Measurements from ENCODE around the gene ERBB4.

Gene ERBB4

GRCh38 chr2:212083492-212083891 is 455.1 kb downstream of the ERBB4 start:
- no peak for DNase-seq (ENCODE audit: low read depth in 2 of 2)

GRCh38 chr2:212078103-212078502 is 460.5 kb downstream of the ERBB4 start:
- DNase-seq (ENCODE audit: low read depth in 2 of 2): no peak

- no peak for DNase-seq (ENCODE audit: low read depth in 2 of 2)
Observed at GRCh38 chr2:212076456-212076855, 462.1 kb downstream of the ERBB4 start.

GRCh38 chr2:212073360-212073759 is 465.2 kb downstream of the ERBB4 start:
- no peak for DNase-seq (ENCODE audit: low read depth in 2 of 2)

- no peak for DNase-seq (ENCODE audit: low read depth in 2 of 2)
Observed at GRCh38 chr2:212066546-212066945, 472.1 kb downstream of the ERBB4 start.

GRCh38 chr2:212064318-212064717 is 474.3 kb downstream of the ERBB4 start:
- DNase-seq (ENCODE audit: low read depth in 2 of 2): no peak

- peak in 1 of 2 experiments; percentile 14 for DNase-seq (ENCODE audit: low read depth in 2 of 2)
Observed at GRCh38 chr2:212052412-212053159, 486.0 kb downstream of the ERBB4 start.

GRCh38 chr2:212050871-212051270 is 487.7 kb downstream of the ERBB4 start:
- DNase-seq (ENCODE audit: low read depth in 2 of 2): no peak

- no peak for DNase-seq (ENCODE audit: low read depth in 2 of 2)
Observed at GRCh38 chr2:212042562-212042961, 496.0 kb downstream of the ERBB4 start.

- DNase-seq (ENCODE audit: low read depth in 2 of 2): no peak
Observed at GRCh38 chr2:212037062-212037461, 501.5 kb downstream of the ERBB4 start.

GRCh38 chr2:212034841-212035585 is 503.6 kb downstream of the ERBB4 start:
- no peak for DNase-seq (ENCODE audit: low read depth in 2 of 2)

GRCh38 chr2:212033888-212034287 is 504.7 kb downstream of the ERBB4 start:
- DNase-seq (ENCODE audit: low read depth in 2 of 2): no peak

GRCh38 chr2:212032536-212033219 is 505.9 kb downstream of the ERBB4 start:
- no peak for DNase-seq (ENCODE audit: low read depth in 2 of 2)

GRCh38 chr2:212032032-212032431 is 506.6 kb downstream of the ERBB4 start:
- DNase-seq (ENCODE audit: low read depth in 2 of 2): peak; percentile 47 to 48

GRCh38 chr2:212030709-212031108 is 507.9 kb downstream of the ERBB4 start:
- DNase-seq (ENCODE audit: low read depth in 2 of 2): no peak

- DNase-seq (ENCODE audit: low read depth in 2 of 2): no peak
Observed at GRCh38 chr2:212028798-212029394, 509.7 kb downstream of the ERBB4 start.

- DNase-seq (ENCODE audit: low read depth in 2 of 2): peak in 1 of 2 experiments; percentile 13
Observed at GRCh38 chr2:212027681-212028628, 510.6 kb downstream of the ERBB4 start.

GRCh38 chr2:212024040-212024439 is 514.6 kb downstream of the ERBB4 start:
- DNase-seq (ENCODE audit: low read depth in 2 of 2): no peak

GRCh38 chr2:212022966-212023365 is 515.6 kb downstream of the ERBB4 start:
- DNase-seq (ENCODE audit: low read depth in 2 of 2): no peak

GRCh38 chr2:212021947-212022346 is 516.7 kb downstream of the ERBB4 start:
- peak; percentile 66 to 74 for DNase-seq (ENCODE audit: low read depth in 2 of 2)

- no peak for DNase-seq (ENCODE audit: low read depth in 2 of 2)
Observed at GRCh38 chr2:212015588-212015987, 523.0 kb downstream of the ERBB4 start.
